A549 (cell line): ENCODE results near the gene THBS3. TPM values are rescaled to one million over a fixed set of nuclear protein-coding genes. Genes with fewer than 3 reads are reported as not detected.

Experiments used
- ATAC-seq, 2 experiments: fragments of 200-7000 bp in 1 of 2; fragments of >200 bp in 1 of 2; cut with Nextera tagmentation in 1 of 2; cut with Tn5 transposase in 1 of 2; 3 replicates each; pipeline versions ENCODE4 v1.8.0 to v1.9.1; 2018 to 2020; ENCODE audit warnings: mild to moderate bottlenecking in 1 of 2, moderate library complexity in 1 of 2
- CTCF ChIA-PET: fragments of 300-600 bp; sonication (Branson Sonifier 250); formaldehyde crosslinking; extraction: SDS; loops from one replicate; lab custom pipeline; 2021; ENCODE audit warnings: antibody characterized with exemption, inconsistent platforms; lab: Yijun Ruan, JAX
- POLR2A ChIA-PET: fragments of 350-600 bp; formaldehyde crosslinking; extraction: SDS; loops from one replicate; lab custom pipeline; 2021; ENCODE audit warnings: antibody characterized with exemption, inconsistent platforms; lab: Yijun Ruan, JAX
- DNase-seq, 2 experiments: peaks; one replicate each; pipeline versions ENCODE4 v3.0.0 to v3.0.0-alpha.2; 2011 to 2016; ENCODE audit warnings: low read depth in 1 of 2, low spot score in 1 of 2
- FAIRE-seq: peaks from 2 replicates; lab custom pipeline; 2011; peaks lifted over from hg19 to GRCh38; lab: Jason Lieb, UNC
- H3K27ac ChIP-seq, 2 experiments: fragments of >200 bp; sonication (Bioruptor Twin); formaldehyde crosslinking; 3 replicates each; pipeline ENCODE4 v1.5.1; 2016 to 2017
- H3K4me1 ChIP-seq: fragments of >200 bp; sonication (Bioruptor Twin); formaldehyde crosslinking; 3 replicates; pipeline ENCODE4 v1.6.1; 2016
- H3K4me2 ChIP-seq: fragments of >200 bp; sonication (Bioruptor Twin); formaldehyde crosslinking; 3 replicates; pipeline ENCODE4 v1.6.1; 2016
- H3K4me3 ChIP-seq: fragments of >200 bp; sonication (Bioruptor Twin); formaldehyde crosslinking; 3 replicates; pipeline ENCODE4 v1.5.1; 2016
- H3K9me3 ChIP-seq: fragments of >200 bp; sonication (Bioruptor Twin); formaldehyde crosslinking; 3 replicates; pipeline ENCODE4 v1.6.1; 2016
- CHD4 ChIP-seq: fragments of 200-600 bp; sonication (generic); IDR thresholded peaks from 2 replicates; pipeline ENCODE4 v1.6.1; 2016; ENCODE audit warnings: antibody characterized with exemption, mild to moderate bottlenecking, borderline replicate concordance
- ELK1 ChIP-seq: fragments of 150-350 bp; IDR thresholded peaks from 2 replicates; pipeline ENCODE4 v1.6.1; 2014; ENCODE audit warnings: low read depth, mild to moderate bottlenecking, low read length
- ESRRA ChIP-seq: fragments of 150-350 bp; IDR thresholded peaks from 2 replicates; pipeline ENCODE4 v1.6.1; 2014; ENCODE audit warnings: mild to moderate bottlenecking, low read length, borderline replicate concordance
- FOSL2 ChIP-seq, 2 experiments: fragments of 450-650 bp in 1 of 2; fragments of >200 bp in 1 of 2; sonication (Bioruptor Twin) in 1 of 2; formaldehyde crosslinking; IDR thresholded peaks; 2 replicates each; pipeline versions ENCODE4 v1.5.0 to v1.6.1; 2016 to 2020; ENCODE audit warnings: mild to moderate bottlenecking in 1 of 2, moderate library complexity in 1 of 2
- HMGXB4 ChIP-seq: fragments of 250-450 bp; sonication (Bioruptor Pico); IDR thresholded peaks from 2 replicates; pipeline ENCODE4 v1.5.0; 2021; ENCODE audit warnings: mild to moderate bottlenecking, moderate library complexity, borderline replicate concordance
- HOXB13 ChIP-seq: fragments of 250-450 bp; sonication (Bioruptor Pico); IDR thresholded peaks from 2 replicates; pipeline ENCODE4 v1.5.0; 2020; ENCODE audit warnings: low read depth, mild to moderate bottlenecking, moderate library complexity
- JUN ChIP-seq, 2 experiments: fragments of >200 bp; sonication (Bioruptor Twin); formaldehyde crosslinking; IDR thresholded peaks; 2 replicates in 1 of 2; 3 replicates in 1 of 2; pipeline ENCODE4 v1.6.1; 2016 to 2017
- KDM1A ChIP-seq: fragments of 200-600 bp; sonication (generic); IDR thresholded peaks from 2 replicates; pipeline ENCODE4 v1.6.1; 2016; ENCODE audit warnings: low read depth, mild to moderate bottlenecking
- RAD21 ChIP-seq, 2 experiments: fragments of >200 bp in 1 of 2; sonication (Bioruptor Twin) in 1 of 2; formaldehyde crosslinking in 1 of 2; IDR thresholded peaks in 1 of 2; conservative IDR thresholded peaks in 1 of 2; 2 replicates in 1 of 2; 3 replicates in 1 of 2; pipeline ENCODE4 v1.6.1; 2012 to 2018; ENCODE audit warnings: inconsistent platforms in 1 of 2
- RARB ChIP-seq: fragments of 250-450 bp; sonication (Bioruptor Pico); IDR thresholded peaks from 2 replicates; pipeline ENCODE4 v1.8.0; 2021; ENCODE audit warnings: mild to moderate bottlenecking, moderate library complexity
- REST ChIP-seq: fragments of 200-600 bp; sonication (generic); IDR thresholded peaks from 2 replicates; pipeline ENCODE4 v1.6.1; 2016; ENCODE audit warnings: antibody characterized with exemption, mild to moderate bottlenecking, moderate library complexity
- RNF2 ChIP-seq: fragments of 200-600 bp; sonication (generic); IDR thresholded peaks from 2 replicates; pipeline ENCODE4 v1.6.1; 2016; ENCODE audit warnings: low read depth, mild to moderate bottlenecking, antibody characterized with exemption, moderate library complexity, borderline replicate concordance
- SMC3 ChIP-seq: fragments of >200 bp; sonication (Bioruptor Twin); formaldehyde crosslinking; IDR thresholded peaks from 3 replicates; pipeline ENCODE4 v1.6.1; 2018; ENCODE audit warnings: inconsistent platforms
- TP53 ChIP-seq: fragments of 250-450 bp; sonication (Bioruptor Pico); IDR thresholded peaks from 2 replicates; pipeline ENCODE4 v1.5.0; 2021; ENCODE audit warnings: mild to moderate bottlenecking, moderate library complexity
- ZFP36 ChIP-seq: fragments of 450-650 bp; IDR thresholded peaks from 2 replicates; pipeline ENCODE4 v1.6.1; 2014; ENCODE audit warnings: borderline replicate concordance; ENCODE audit not compliant: partially characterized antibody
- WGBS: methylation state at CpG from one replicate; pipeline ENCODE4 v1.1.6; 2017; ENCODE audit errors: missing lambda C conversion rate; 5-methylcytosine and 5-hydroxymethylcytosine counted together
- polyA plus RNA-seq, 4 experiments: library from polyadenylated mRNA; depleted of rRNA in 3 of 4; stranded (reverse); fragments of >200 nt; fragmentation: RNase III in 1 of 4; extraction: RNeasy Plus Mini Kit Qiagen cat#74134 plus additional on column Dnase treatment in 1 of 4; gene quantifications; 2 replicates in 3 of 4; 3 replicates in 1 of 4; pipeline ENCODE4 v1.2.3, GENCODE V29; 2011 to 2017
- TF ChIP-seq, protein P1 (sequence below): fragments of 450-650 bp; IDR thresholded peaks from 2 replicates; pipeline ENCODE4 v1.6.1; 2014; ENCODE audit warnings: antibody characterized with exemption
- TF ChIP-seq, protein P2 (sequence below): fragments of 250-450 bp; sonication (Bioruptor Pico); IDR thresholded peaks from 2 replicates; pipeline ENCODE4 v1.5.0; 2020; ENCODE audit warnings: low read depth, mild to moderate bottlenecking, moderate library complexity

Gene THBS3
- polyA plus RNA-seq, 2 of the 4 experiments (the other 2 are of a cell fraction): 12.1 to 13.8 TPM

DNA sequence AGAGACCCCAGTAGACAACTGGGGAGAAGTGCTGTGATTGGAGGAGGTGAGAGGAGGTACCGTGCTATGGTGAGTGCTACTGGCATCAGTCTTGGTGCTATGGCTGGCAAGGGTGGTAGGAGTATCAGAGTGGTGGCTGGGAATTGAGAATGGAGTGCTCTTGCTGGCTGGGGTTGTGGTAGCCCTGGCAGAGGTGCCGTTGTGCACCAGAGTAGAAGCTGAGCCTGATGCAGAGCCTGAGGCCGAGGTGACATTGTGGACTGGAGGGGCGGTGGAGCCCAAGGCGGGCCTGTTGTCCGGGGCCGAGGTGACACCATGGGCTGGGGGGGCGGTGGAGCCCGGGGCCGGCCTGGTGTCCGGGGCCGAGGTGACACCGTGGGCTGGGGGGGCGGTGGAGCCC is 19.4 kb downstream of the THBS3 start:
- FAIRE-seq (no peak), DNase-seq (no peak), ATAC-seq (peak; percentile 4 to 11; a peak in 1 of 6 replicates)
- H3K4me1 ChIP-seq: peaks cover 14% of the 10 kb centered on the region
- CTCF ChIA-PET: interaction anchor here (1.0 to 5.6 kb wide), 2 partner anchors 14 to 62 kb away, joined by 3 to 51 read pairs; partner anchors contain the start of genes KRTCAP2 and TRIM46
- no peak for TF ChIP-seq JUN (IDR thresholded peaks at IDR 0.05)
- no peak for TF ChIP-seq REST
- TF ChIP-seq RNF2: no peak
- TF ChIP-seq TP53: no peak
- TF ChIP-seq ZFP36: no peak
- no peak for TF ChIP-seq KDM1A
- no peak for TF ChIP-seq RAD21 (conservative IDR thresholded peaks at IDR 0.05 in 1 of 2, IDR thresholded peaks at IDR 0.05 in 1 of 2)
- no peak for TF ChIP-seq ESRRA
- TF ChIP-seq SMC3: no peak
- TF ChIP-seq, protein P1, sequence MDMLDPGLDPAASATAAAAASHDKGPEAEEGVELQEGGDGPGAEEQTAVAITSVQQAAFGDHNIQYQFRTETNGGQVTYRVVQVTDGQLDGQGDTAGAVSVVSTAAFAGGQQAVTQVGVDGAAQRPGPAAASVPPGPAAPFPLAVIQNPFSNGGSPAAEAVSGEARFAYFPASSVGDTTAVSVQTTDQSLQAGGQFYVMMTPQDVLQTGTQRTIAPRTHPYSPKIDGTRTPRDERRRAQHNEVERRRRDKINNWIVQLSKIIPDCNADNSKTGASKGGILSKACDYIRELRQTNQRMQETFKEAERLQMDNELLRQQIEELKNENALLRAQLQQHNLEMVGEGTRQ: no peak
- no peak for TF ChIP-seq HOXB13 (CRISPR knock-in tag)
- H3K27ac ChIP-seq: no peak overlapping the region
- H3K4me3 ChIP-seq: no peak overlapping the region
- POLR2A ChIA-PET: no interaction called here
- WGBS: 86% methylated on average over 6 of the region's 14 CpGs
- H3K4me2 ChIP-seq: no peak overlapping the region
- no peaks in the 10 kb centered on the region for H3K9me3 ChIP-seq

DNA sequence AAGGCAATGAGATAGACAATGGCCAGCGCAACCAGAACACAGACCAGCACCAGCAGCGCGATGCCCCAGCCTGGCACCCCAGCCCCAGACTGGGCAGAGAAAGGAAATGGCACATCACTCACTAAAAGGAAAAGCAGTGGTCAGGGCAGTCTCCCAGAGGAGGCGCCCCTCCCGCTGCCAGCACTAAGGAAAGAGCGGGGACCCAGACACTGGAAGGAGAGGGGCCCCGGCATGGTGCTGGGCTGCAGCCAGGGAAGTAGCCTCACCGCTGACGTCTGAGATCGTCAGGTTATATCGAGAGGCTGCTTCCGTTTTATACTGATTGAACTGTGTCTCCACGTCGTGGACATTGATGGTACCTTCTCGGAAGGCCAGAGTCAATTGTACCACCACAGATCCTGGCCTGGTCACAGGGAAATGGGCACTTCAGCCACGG is 20.2 kb downstream of the THBS3 start:
- 77% methylated on average over 16 of the region's 16 CpGs for WGBS
- H3K4me1 ChIP-seq: peaks cover 7% of the 10 kb centered on the region
- no peak overlapping the region for H3K4me3 ChIP-seq
- DNase-seq: no peak
- H3K9me3 ChIP-seq: no peaks in the 10 kb centered on the region
- POLR2A ChIA-PET: no interaction called here
- no peak overlapping the region for H3K27ac ChIP-seq
- H3K4me2 ChIP-seq: no peak overlapping the region
- no peak for FAIRE-seq
- TF ChIP-seq RARB (CRISPR knock-in tag): no peak
- no peak for TF ChIP-seq ESRRA
- TF ChIP-seq, protein P2, sequence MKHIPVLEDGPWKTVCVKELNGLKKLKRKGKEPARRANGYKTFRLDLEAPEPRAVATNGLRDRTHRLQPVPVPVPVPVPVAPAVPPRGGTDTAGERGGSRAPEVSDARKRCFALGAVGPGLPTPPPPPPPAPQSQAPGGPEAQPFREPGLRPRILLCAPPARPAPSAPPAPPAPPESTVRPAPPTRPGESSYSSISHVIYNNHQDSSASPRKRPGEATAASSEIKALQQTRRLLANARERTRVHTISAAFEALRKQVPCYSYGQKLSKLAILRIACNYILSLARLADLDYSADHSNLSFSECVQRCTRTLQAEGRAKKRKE (CRISPR knock-in tag): no peak
- TF ChIP-seq RAD21 (conservative IDR thresholded peaks at IDR 0.05 in 1 of 2, IDR thresholded peaks at IDR 0.05 in 1 of 2): no peak
- peak; percentile 4 to 14; a peak in 2 of 6 replicates for ATAC-seq
- CTCF ChIA-PET: interaction anchor here (1.0 to 5.6 kb wide), 3 partner anchors 13 to 63 kb away, joined by 3 to 51 read pairs (median 4); partner anchors contain the start of genes KRTCAP2 and TRIM46

DNA sequence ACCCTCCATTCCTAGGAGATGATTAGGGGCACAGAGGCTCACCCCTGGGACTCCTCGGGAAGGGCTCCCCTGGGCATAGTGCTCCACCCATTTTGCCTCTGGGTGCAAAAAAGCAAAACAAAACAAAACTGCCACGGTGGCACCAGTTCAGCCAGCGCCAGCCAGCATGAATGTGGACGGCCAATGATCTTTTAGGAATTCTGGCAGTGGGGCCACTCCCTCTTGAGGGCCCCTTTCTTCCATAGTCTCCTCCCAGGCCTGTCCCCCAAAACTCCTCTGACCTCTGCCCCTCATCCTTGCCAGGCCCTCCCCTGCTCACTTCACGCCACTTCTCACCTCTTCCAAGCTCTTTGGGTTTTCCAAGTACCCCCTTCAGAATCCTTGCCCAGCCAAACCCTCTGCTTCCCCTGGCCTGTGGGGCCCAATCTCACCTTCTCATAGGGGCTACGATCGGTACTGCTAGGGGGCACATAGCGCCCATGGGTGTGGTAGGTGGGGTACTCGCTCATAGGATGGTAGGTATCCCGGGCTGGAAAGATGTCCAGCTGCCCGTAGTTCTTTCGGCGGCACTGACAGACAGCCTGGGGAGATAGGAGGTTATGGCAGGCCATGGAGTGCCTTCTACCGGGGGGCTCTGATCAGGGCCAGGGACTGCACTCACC is 20.8 kb downstream of the THBS3 start:
- POLR2A ChIA-PET: no interaction called here
- 66% methylated on average over 14 of the region's 14 CpGs for WGBS
- Histone ChIP-seq H3K4me1 (0 out of 3 replicates have a peak, but pooled peaks cover 4% of the 10 kb centered on the region), H3K4me2 (no peak overlapping the region), H3K4me3 (no peak overlapping the region), H3K9me3 (no peaks in the 10 kb centered on the region), H3K27ac (no peak overlapping the region)
- CTCF ChIA-PET: interaction anchor here (1.0 to 5.6 kb wide), 4 partner anchors 10 to 63 kb away, joined by 3 to 51 read pairs (median 7); partner anchors contain the start of genes KRTCAP2 and TRIM46
- FAIRE-seq (no peak), DNase-seq (no peak), ATAC-seq (peak; percentile 12 to 19; a peak in 3 of 6 replicates)
- TF ChIP-seq CHD4 (no peak), ESRRA (no peak), ELK1 (no peak), FOSL2 (IDR thresholded peaks at IDR 0.05) (no peak), FOSL2 (CRISPR knock-in tag; IDR thresholded peaks at IDR 0.05) (no peak), HMGXB4 (CRISPR knock-in tag) (no peak)
